Mesothelial cell of epicardium (in vitro differentiated cells): ENCODE data around the gene TRIM29. TPM values are rescaled to one million over a fixed set of nuclear protein-coding genes. Genes with fewer than 3 reads are reported as not detected.
A peak's percentile ranks its signal among the peaks of the same experiment; 100 is the strongest.

Source experiments
- DNase-seq, 2 experiments: peaks; one replicate each; pipeline ENCODE4 v3.0.0; 2021; ENCODE audit warnings: low spot score in 2 of 2; ENCODE audit not compliant: unreplicated experiment in 2 of 2
- H3K27ac Mint-ChIP-seq: 2 replicates; pipeline ENCODE4 v1.8.0; 2021; ENCODE audit warnings: mixed read lengths
- H3K27me3 Mint-ChIP-seq: 2 replicates; pipeline ENCODE4 v1.8.0; 2021; ENCODE audit warnings: low read depth, mixed read lengths
- H3K36me3 Mint-ChIP-seq: 2 replicates; pipeline ENCODE4 v1.8.0; 2021; ENCODE audit warnings: mixed read lengths
- H3K4me1 Mint-ChIP-seq: 2 replicates; pipeline ENCODE4 v1.8.0; 2021; ENCODE audit warnings: mixed read lengths
- H3K4me3 Mint-ChIP-seq: 2 replicates; pipeline ENCODE4 v1.8.0; 2021; ENCODE audit warnings: mild to moderate bottlenecking, moderate library complexity, mixed read lengths
- H3K9me3 Mint-ChIP-seq: 2 replicates; pipeline ENCODE4 v1.8.0; 2021; ENCODE audit warnings: mixed read lengths
- total RNA-seq: library from RNA; stranded (reverse); gene quantifications from 3 replicates; pipeline ENCODE4 v1.2.1, GENCODE V29; 2021
- TF ChIP-seq, protein P1 (sequence below): fragments of 200-600 bp; sonication (generic); IDR thresholded peaks from one replicate; pipeline ENCODE4 v1.5.0; 2021; ENCODE audit warnings: antibody characterized with exemption; ENCODE audit not compliant: unreplicated experiment

Gene TRIM29
- total RNA-seq, 1 donor from 2014 or later: 7.9 TPM

DNA sequence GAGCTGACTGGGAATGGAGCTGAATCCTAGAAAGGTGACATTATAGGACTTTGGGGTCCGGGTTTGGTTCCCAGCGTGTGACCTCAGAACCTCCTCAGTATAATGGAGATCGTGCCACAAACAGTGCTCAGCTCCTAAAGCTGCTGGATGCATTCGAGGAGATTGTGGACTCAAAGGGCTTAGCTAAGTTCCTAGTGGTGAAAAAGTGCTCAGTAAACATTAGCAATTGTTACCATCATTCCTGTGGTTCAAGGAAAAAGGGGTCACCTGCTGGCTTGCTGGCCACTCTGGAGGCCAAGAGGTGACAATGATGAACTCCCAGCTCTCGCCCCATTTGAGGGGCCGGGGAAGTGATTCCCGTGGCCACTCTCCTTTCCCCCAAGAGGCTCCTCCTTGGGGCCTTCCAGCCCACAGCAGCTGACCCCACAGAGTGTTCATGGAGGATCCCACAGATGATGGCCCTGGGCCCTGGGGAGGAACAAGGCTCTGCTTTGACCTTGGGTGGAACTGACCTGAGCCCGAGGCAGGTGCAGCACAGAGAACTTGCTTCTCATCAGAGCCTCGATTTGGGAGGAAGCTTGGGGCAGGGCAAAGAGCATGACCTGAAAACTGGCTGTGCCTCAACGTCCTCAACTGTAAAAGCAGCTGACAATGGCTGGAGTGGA lies 40.1 kb downstream of the TRIM29 start:
- Mint-ChIP-seq H3K36me3 (no peaks in the 10 kb centered on the region), H3K27me3 (no peaks in the 10 kb centered on the region), H3K27ac (no peak overlapping the region), H3K4me1 (peaks cover 16% of the 10 kb centered on the region), H3K4me3 (no peak overlapping the region), H3K9me3 (no peaks in the 10 kb centered on the region)
- DNase-seq: no peak
- TF ChIP-seq, protein P1, sequence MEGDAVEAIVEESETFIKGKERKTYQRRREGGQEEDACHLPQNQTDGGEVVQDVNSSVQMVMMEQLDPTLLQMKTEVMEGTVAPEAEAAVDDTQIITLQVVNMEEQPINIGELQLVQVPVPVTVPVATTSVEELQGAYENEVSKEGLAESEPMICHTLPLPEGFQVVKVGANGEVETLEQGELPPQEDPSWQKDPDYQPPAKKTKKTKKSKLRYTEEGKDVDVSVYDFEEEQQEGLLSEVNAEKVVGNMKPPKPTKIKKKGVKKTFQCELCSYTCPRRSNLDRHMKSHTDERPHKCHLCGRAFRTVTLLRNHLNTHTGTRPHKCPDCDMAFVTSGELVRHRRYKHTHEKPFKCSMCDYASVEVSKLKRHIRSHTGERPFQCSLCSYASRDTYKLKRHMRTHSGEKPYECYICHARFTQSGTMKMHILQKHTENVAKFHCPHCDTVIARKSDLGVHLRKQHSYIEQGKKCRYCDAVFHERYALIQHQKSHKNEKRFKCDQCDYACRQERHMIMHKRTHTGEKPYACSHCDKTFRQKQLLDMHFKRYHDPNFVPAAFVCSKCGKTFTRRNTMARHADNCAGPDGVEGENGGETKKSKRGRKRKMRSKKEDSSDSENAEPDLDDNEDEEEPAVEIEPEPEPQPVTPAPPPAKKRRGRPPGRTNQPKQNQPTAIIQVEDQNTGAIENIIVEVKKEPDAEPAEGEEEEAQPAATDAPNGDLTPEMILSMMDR: no peak

DNA sequence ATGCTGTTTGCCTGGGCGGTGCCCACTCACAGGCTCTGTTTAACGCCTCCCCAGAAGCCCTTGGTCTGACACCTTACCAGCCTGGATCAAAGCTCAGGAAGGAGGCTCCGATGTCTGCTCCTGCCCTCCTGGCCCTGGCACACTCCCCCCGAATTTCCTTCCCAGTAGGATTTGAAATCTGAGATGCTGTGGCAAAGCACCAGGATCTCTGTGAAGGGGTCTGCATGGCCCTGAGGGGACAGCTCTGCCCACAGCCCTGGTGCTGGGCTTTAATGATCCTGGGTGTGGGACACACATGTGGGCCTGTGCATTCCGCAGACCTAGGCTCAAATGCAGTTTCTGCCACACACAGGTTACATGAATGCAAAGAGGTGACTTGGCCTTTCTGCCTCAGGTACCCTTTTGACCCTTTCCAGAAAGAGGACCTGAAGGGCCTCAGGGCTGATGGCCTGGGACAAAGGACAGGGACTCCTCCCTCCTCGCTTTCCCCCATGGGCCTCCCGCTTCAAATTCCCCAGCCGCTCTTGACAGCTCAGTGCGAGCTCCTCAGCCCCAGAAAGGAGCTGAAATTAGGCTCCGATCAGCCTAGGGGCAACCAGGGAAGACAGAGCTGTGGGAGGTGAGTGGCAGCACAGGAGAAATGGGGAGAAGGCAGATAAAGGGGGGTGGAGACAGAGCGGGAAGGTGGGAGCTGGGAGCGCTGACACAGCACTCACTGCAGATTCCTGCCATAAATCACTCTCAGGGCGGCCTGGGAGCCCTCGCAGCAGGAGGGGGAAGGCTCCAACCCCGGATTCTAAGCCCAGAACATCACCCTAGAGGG lies 41.3 kb downstream of the TRIM29 start:
- Mint-ChIP-seq H3K9me3 (no peaks in the 10 kb centered on the region), H3K4me1 (peaks cover 22% of the 10 kb centered on the region), H3K27me3 (no peaks in the 10 kb centered on the region), H3K4me3 (no peak overlapping the region), H3K36me3 (no peaks in the 10 kb centered on the region), H3K27ac (peak overlapping the region; percentile 72)
- peak in 1 of 2 experiments; percentile 54 for DNase-seq
- TF ChIP-seq, protein P1: no peak

DNA sequence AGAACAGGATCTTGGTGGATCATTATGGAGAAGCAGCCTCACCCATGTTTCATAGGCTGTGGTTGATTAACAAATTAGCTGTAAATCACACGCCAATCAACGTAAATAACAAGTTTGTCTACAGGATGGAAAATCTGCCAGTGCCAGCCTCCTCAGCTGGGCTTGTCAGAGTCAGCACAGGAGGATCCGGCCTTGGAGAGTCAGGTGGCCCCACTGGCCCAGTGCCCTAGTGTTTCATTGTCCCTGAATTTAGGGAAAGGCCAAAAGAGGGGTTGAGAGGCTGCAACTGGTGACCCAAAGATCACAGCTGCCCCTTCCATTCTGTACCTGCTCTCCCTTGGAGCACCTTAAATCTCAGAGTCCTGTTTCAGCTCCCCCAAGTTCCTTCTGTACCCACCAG lies 42.4 kb downstream of the TRIM29 start:
- Mint-ChIP-seq H3K27ac (no peak overlapping the region), H3K27me3 (no peaks in the 10 kb centered on the region), H3K36me3 (no peaks in the 10 kb centered on the region), H3K4me1 (peaks cover 22% of the 10 kb centered on the region), H3K4me3 (no peak overlapping the region), H3K9me3 (no peaks in the 10 kb centered on the region)
- no peak for DNase-seq
- TF ChIP-seq, protein P1: no peak

DNA sequence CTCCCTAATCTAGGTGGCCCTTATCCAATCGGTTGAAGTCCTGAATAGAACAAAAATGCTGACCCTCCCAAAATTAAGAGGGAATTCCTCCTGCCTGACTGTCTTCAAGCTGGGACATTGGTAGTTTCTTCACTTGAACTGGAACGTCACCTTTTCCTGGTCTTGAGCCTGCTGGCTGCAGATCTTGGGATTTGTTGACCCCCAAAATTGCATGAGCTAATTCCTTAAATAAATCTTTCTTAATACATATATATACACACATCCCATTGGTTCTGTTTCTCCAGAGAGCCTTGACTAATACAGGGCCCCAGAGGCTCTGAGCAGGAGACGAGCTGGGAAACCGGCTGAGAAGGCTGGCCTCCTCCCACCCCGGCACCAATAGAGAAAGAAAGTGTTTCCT lies 46.2 kb downstream of the TRIM29 start:
- TF ChIP-seq, protein P1: no peak
- no peaks in the 10 kb centered on the region for H3K9me3 Mint-ChIP-seq
- H3K27me3 Mint-ChIP-seq: no peaks in the 10 kb centered on the region
- no peak overlapping the region for H3K4me3 Mint-ChIP-seq
- DNase-seq: no peak
- H3K36me3 Mint-ChIP-seq: no peaks in the 10 kb centered on the region
- peaks cover 12% of the 10 kb centered on the region for H3K4me1 Mint-ChIP-seq
- H3K27ac Mint-ChIP-seq: no peak overlapping the region

DNA sequence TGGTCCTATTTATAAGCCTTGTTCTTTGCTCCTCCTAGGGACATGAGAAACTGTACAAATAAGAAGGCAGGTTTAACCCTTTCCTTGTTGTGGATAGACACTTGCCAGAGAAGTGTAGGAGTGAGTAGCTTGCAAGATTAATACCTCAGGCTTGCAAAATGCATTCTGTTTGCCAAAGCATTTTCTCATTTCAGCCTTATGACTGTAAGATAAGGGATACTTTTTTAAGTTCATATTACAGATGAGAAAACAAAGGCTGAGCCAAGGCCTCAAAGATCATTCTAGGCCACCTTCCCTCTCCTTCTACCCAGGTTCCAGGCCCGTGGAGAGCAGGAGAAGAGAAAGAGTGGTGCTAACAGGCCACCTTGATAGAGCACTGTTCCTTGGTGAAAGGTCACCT lies 46.8 kb downstream of the TRIM29 start:
- Mint-ChIP-seq H3K27me3 (no peaks in the 10 kb centered on the region), H3K4me3 (no peak overlapping the region), H3K9me3 (no peaks in the 10 kb centered on the region), H3K27ac (no peak overlapping the region), H3K36me3 (no peaks in the 10 kb centered on the region), H3K4me1 (peaks cover 6% of the 10 kb centered on the region)
- DNase-seq: no peak
- TF ChIP-seq, protein P1: no peak
